Measurements from ENCODE around the gene POU2F1.

The POU2F1 gene

GRCh38 chr1:167270349-167271092, 49.8 kb downstream of the POU2F1 start:
- DNase-seq: no peak

GRCh38 chr1:167272369-167272957, 51.8 kb downstream of the POU2F1 start:
- DNase-seq: no peak

- peak in 4 of 56 donors; percentile 4 to 14 (median 10) for DNase-seq
These were observed 52.5 kb downstream of the POU2F1 start for GRCh38 chr1:167273027-167273800.

- DNase-seq: no peak
These were observed 53.4 kb downstream of the POU2F1 start for GRCh38 chr1:167274061-167274460.

- DNase-seq: no peak
These were observed 56.3 kb downstream of the POU2F1 start for GRCh38 chr1:167276969-167277368.

GRCh38 chr1:167278497-167278896, 57.8 kb downstream of the POU2F1 start:
- DNase-seq: no peak

DNA sequence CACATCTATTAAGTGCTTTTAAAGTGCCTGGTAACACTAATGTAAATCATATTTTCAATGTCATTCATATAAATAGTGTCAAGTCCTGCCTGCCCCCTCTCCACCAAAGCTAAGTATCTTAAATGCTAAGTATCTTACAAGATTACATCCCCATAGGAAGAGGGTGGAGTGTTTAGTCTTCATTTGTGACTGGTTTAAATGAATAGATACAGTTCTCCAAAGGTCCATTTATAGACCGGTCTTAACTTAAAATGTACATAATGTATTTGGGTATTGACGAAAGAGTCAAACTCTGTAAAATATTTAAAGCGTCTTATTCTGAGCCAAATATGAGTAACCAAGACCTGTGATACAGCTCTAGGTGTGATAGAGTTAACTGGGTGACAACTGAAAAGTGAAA, 60.2 kb downstream of the POU2F1 start:
- DNase-seq: no peak

- no peak for DNase-seq
These were observed 67.8 kb downstream of the POU2F1 start for GRCh38 chr1:167288390-167289074.

- DNase-seq: no peak
These were observed 68.4 kb downstream of the POU2F1 start for GRCh38 chr1:167289075-167289442.

DNA sequence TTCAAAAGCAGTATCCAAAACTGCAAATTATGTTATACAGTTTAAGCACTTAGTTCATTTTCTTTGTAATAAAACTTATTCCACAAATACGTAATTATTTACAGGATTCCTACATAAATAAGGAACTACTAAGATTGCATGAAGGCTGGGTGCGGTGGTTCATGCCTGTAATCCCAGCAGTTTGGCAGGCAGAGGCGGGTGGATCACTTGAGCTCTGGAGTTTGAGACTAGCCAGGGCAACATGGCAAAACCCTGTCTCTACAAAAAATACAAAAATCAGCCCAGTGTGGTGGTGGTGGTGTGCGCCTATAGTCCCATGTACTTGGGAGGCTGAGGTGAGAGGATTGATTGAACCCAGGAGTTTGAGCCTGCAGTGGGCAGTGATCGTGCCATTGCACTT, 69.3 kb downstream of the POU2F1 start:
- no peak for DNase-seq

DNA sequence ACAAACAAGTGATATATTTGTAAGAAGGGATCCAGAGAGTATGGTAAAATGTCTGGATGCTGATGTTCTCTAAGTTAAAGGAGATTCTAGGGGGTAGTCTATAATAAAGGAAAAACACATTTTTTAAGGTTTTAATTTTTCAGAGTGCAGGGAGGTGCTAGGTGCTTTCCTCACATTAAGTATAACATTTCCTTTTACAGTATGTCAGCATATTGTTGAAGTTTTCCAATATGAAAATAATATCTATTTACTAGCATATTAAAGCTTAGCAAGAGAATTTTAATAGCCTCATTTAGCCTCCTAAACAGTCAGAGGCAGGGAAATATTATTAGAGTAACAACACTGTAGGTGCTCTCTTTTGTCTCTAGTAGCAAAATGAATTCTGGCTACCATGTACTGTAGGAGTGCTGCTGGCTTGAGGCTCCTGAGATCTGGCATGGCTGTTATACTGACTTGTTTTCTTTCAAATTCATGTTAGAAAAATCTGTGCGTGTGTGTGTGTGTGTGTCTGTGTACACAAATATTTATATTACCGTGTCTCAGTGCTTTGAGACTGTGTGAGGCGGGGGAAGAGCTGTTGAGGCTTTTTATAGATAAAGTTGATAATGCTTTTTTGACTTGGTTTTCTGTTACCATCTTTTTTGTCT, 71.0 kb downstream of the POU2F1 start:
- DNase-seq: no peak

DNA sequence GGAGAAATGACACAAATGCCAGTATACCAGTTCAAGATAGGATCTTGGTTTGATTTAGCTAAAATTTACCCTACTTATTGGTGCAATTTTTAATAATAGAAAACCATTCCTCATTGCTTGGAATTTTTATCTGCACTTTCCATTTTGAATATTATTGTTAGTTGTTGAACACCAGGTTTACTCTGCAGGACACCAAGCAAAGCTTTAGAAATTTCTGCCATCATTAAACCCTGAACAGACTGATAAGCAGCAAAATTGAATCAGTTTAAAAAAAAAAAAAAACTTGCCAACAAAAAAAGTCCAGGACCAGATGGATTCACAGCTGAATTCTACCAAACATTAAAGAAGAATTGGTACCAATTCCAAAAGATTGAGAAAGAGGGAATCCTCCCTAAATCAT, 71.5 kb downstream of the POU2F1 start:
- DNase-seq: no peak

DNA sequence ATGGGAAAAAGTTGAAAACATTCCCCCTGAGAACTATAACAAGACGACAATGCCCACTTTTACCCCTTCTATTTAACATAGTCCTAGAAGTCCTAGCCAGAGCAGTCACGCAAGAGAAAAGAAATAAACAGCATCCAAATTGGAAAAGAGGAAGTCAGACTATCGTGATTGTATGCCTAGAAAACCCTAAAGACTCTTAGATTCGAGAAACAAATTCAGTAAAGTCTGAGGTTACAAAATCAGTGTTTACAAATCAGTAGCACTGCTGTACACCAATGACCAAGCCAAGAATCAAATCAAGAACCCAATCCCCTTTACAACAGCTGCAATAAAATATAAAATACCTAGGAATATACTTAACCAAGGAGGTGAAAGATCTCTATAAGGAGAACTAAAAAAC, 72.4 kb downstream of the POU2F1 start:
- no peak for DNase-seq

DNA sequence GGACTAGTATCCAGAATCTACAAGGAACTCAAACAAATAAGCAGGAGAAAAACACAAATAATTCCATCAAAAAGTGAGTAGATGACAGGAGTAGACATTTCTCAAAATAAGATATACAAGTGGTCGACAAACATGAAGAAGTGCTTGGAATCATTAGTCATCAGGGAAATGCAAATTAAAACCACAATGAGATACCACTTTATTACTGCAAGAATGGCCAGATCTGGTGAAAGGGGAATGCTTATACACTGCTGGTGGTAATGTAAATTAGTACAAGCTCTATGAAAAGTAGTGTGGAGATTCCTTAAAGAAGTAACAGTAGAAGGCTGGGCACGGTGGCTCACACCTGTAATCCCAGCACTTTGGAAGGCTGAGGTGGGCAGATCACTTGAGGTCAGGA, 73.8 kb downstream of the POU2F1 start:
- DNase-seq: no peak

DNA sequence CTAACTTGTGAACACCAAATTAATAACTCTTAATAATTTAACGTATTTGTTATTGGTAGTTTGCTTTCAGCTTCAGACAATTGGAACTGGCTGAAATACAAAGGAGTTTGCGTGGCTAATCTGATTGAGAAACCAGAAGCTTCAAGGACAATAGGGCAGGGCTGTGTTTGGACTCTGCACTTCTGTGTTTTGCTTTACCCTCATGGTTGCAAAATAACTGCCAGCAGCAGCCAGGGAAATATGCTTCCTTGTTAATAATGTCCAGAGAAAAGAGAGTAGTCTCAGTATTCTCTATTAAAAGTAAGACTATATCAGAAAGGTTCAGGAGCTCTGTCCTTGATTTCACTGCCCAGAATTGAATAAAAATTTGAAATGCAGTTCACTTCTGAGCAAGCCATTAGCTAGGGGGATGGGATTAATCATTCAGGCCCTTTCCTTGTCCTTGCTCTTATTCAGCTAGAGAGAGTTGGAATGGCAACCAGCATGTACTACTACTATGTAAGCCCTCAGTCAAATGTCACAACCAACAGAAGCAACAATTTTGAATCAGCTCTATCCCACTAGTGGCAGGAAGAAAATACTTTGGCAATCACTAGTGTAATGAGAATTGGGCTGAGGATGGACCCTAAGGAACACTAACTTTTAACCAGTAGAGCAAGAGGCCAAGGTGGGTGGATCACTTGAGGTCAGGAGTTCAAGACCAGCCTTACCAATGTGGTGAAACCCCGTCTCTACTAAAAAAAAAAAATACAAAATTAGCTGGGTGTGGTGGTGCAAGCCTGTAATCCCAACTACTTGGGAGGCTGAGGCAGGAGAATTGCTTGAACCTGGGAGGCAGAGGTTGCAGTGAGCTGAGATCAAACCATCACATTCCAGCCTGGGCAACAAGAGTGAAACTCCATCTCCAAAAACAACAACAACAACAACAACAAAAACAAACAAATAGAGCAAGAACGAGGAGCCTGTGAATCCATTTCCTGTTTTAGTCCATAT, 76.8 kb downstream of the POU2F1 start:
- no peak for DNase-seq

DNA sequence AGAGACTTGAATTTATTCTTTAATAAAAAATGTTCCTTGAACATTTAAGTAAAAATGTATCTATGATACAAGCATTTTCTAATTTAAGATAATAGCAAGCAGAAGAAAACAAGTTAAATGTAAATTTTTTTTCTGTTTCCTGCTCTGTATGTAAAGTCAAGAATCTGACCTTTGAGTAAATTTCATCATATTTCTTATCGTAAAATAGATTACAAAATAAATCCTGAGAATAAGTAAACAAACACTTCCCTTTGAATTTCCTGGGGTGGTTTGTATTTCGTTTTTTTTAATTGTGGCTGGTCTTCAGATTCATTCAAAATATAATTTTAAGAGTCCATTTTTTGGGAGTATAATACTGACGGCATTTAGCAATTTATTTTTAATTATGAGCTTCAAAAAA, 77.6 kb downstream of the POU2F1 start:
- DNase-seq: no peak

- no peak for DNase-seq
These were observed 80.7 kb downstream of the POU2F1 start for GRCh38 chr1:167301355-167301754.

GRCh38 chr1:167304165-167304564, 83.5 kb downstream of the POU2F1 start:
- DNase-seq: no peak

DNA sequence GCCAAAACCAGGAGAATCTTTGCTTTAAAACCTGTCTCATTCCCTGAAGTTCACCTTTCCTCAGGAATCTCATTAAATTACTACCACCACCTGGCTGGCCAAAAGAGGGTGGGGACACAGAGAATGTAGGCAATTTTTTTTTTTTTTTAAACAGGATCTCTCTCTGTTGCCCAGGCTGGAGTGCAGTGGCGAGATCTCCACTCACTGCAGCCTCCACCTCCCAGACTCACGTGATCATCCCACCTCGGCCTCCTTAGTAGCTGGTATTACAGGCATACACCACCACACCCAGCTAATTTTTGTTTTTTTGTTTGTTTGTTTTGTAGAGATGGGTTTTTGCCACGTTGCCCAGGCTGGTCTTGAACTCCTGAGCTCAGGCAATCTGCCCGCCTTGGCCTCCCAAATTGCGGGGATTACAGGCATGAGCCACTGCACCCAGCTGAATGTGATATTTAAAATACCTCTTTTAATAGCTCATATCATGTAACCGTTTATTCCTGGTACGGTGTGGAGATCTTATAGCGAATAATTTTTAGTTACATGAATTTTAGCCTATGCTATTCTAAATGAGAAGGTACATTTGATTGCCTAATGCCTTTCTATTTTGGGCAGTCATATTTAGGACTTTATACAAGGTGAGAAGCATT, 84.5 kb downstream of the POU2F1 start:
- no peak for DNase-seq

All from amygdala (tissue), 56 donors.